ENCODE data around the gene PNLIPRP1.

PNLIPRP1 gene

GRCh38 chr10:116602648-116603400, 12.1 kb downstream of the PNLIPRP1 start:
- DNase-seq = no peak

DNA sequence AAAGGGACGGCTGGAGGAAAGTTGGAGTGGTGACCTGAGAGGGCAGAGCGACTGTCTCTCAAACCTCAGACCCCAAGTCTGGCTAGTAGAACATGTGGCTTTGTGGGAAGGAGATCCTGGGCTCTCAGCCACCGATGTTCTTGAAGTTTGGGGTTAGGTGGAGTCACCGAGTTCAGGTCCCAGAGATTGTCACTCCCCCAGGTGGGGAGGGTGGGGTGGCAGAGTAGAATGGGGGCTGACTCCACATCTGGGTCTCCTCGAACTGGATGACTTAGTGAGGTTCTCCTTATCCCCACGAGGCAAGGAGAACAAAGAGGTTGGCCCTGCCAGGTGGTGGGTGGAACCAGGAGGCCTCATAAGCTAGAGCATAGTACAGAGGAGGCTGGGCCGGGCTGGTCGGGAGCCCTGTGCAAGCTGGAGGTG, 15.3 kb downstream of the PNLIPRP1 start:
- DNase-seq = no peak

DNA sequence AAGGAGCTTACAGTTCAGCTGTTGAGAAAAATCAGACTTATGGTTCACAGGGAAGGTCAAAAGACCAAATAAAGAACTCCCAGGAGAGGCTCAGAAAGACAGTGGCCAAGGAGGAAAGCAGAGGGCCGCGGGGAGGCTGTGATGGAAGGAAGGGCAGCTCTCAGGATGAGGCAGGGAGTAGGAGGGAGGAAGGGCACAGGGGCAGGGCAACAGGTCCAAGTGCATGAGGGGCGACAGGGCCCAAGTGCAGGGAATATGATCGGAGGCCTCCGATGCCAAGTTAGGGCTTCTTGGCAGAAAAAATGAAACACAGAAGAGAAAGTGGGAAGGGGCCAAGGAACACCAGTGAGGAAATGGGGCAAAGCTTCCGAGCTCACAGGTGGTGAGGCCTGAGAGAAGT, 16.6 kb downstream of the PNLIPRP1 start:
- no peak for DNase-seq

GRCh38 chr10:116608686-116609594, 18.2 kb downstream of the PNLIPRP1 start:
- peak; percentile 63 for DNase-seq

DNA sequence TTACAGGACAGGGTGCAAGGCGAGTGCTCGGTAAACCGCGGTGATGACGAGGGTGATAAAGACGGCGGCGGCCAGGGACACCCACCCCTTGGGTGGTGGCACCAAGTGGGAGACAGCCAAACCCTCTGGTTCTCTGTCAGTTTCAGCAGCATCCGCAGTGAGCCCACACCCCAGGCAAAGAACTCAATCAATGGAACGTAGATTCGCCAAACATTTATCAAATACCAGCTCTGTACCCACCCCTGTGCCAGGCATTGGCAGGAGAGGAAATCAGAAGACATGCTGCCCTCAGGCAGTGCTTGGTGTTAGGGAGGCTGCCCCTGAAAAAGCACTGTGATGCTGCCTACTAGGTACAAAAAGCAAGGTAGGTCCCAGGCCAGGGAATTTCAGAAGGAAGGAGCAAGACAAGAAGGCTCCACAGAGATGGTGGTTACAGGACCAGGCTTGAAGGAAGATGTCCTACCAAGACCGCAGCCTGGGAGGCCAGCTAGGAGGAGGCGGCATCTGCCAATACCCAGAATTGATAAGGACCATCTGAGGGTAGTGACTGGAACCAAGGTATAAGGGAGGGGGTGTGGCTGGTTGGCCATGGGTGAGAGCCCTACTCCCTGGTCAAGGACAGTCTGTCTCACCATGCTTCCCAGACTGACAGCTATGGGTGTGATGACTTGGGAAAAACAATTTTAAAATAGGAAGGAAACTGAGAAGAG, 19.8 kb downstream of the PNLIPRP1 start:
- no peak for DNase-seq

GRCh38 chr10:116611153-116611545, 20.4 kb downstream of the PNLIPRP1 start:
- no peak for DNase-seq

- DNase-seq = no peak
Measured at GRCh38 chr10:116612107-116612769, 21.5 kb downstream of the PNLIPRP1 start.

GRCh38 chr10:116613471-116613870, 22.7 kb downstream of the PNLIPRP1 start:
- DNase-seq = no peak

DNA sequence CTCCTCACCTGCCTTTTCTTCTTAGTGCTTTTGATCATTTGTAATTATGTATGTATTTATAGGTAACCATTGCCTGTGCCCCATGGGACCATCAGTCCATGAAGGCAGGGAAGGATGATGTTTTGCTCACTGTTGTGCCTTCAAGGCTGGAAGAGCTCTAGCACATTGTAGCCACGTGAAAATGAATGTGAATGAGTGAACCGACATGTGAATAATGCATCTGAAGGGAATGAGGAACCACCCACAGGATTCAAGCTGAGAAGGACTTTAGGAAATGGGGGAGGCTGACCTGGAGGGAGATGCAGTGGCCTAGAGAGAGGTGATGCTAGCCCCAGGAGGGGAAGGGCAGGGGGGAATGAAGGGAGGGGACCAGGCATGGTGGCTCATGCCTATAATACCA, 24.0 kb downstream of the PNLIPRP1 start:
- peak; percentile 12 for DNase-seq

DNA sequence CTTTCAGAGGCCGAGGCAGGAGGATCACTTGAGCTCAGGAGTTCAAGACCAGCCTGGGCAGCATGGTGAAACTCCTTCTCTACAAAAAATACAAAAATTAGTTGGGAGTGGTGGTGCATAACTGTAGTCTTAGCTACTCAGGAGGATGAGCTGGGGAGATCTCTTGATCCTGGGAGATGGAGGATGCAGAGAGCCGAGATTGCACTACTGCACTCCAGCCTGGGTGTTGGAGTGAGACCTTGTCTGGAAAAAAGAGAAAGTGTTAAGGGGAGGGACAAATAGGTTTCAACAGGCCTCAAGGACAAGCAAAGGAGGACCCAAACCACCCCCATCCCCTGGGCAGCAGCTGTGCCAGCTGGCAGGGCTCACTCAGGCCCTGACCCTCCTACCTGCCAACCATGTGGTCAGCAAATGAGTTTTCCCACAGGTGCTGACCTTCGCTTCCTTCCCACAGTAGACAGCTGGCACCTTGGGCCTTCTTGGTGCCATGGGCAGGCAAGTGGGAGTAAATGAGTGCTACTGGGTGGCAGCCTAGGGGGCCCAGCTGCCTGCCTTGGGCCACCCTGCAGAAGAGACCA, 24.5 kb downstream of the PNLIPRP1 start:
- no peak for DNase-seq

DNA sequence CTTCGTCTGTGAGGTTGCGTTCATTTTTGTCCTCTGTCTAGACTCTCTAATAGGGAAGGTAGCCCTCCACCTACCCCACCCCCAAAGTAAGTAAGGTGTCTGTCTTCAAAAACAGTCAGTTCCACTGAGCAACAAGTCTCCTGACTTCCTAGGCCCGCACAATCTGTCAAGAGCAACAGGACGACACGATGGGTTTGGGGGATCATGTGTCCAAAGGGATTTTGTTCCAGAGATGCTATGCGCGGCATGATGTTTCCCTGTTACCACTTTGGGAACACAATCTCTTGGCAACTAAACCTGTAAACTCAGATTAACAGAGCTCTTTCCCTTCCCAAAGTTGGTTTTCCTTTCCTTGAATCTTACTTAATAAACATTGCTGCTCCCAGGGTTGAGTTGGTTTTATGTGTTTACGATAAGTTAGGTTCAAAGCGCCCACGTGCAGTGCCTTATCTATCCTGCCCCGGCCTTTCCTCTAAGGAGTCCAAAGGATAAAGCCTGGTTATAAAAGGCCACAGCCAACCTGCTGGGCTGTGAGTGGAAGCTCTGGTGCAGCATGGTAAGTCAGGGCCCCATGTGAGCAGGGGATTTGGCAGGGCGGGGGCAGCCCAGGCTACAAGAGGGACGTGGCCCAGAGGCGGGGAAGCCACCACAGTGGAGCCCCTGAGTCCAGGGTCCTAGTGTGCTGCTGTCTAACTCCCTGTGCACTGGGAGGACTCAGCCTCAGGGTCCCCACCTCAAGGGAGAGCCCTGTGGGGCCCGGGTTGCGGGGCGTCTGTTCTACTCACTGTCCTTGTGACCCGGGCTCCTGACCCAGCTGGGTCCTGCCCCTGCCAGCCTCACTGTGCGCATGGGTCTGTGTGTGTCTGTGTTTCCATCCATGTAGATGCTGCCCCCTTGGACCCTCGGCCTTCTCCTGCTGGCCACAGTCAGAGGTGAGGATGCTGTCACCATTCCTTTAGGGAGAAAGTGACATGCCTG, 30.0 kb downstream of the PNLIPRP1 start, which contains the start of gene PNLIPRP2:
PNLIPRP2 (plus strand) TSS at position 531 of the 978 bp plus-strand sequence.
- peak; percentile 40 for DNase-seq

GRCh38 chr10:116621476-116621875, 30.7 kb downstream of the PNLIPRP1 start:
- peak; percentile 40 for DNase-seq

- peak; percentile 41 for DNase-seq
Measured at GRCh38 chr10:116621934-116622655, 31.3 kb downstream of the PNLIPRP1 start.

DNA sequence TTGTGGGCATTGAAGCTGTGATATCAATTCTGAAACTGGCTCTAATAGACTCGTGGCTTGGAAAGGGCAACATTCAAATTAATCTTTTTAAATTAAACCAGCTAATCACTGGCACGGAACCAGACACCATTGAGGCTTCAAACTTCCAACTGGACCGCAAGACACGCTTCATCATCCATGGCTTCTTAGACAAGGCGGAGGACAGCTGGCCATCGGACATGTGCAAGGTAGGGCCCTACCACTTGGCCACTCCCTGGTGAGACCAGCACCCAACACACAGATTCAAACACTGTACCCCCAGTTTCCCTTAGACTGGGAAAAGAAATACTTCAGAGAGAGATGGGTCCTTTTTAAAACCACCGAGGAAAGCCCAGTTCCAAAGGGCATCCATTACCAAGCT, 35.1 kb downstream of the PNLIPRP1 start:
- DNase-seq = no peak

GRCh38 chr10:116626815-116627214, 36.1 kb downstream of the PNLIPRP1 start:
- no peak for DNase-seq

GRCh38 chr10:116627386-116627933, 36.7 kb downstream of the PNLIPRP1 start:
- DNase-seq = peak; percentile 83

DNA sequence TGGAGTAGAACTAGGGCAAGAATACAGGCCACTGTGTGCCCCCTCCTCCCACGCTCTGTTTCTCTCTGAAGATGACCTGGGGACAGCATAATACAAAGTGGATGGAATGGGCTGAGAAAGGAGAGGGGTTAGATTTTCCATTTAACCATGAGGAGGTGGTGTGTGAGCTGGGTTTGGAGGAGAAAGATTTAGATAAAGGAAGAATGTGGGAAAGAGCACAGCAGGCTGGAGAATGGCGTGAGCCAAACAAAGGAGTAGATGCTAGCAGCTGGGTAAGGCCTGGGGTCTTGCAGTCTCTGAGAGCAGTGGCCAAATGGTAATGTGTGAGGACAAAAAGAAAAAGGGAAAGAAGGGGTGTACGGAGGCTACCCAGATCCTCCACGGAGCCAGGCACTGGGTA, 38.6 kb downstream of the PNLIPRP1 start:
- DNase-seq = no peak

DNA sequence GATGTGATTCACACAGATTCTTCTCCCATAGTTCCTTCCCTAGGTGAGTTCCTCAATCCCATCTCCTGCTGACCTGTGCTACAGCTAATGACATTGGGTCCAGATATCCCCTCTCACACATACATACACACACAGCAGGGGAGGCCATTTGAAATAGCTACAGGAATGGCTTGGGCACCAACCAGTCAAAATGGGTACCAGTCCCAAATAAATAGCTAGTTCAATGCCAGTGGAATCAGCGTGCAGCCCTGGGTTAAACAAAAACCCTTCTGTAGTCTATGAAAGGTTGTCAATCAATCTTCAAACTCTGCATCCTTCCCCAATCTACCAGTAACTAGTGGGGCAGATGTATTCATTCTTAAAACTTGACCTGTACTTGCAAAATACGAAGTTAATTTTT, 39.3 kb downstream of the PNLIPRP1 start:
- DNase-seq = no peak

DNA sequence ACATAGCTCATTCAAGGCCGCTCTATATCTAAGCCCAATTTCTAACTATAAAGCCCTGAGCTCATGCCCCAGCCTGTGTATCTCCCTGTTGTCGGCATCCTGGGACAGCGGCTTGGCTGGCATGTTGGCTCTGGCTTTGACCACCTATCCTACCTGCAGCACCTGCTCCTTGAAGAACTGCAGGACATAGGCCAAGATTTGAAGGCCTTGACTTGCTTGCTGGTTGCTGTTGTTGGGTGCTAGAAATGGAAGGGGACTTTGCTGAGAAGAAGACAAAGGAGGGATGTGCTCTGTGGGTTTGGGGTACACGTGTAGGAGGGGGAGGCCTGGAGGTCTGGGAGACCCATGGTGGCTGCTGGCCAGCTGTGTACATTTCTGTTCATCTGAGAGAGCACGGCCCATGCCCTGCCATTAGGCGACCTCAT, 41.1 kb downstream of the PNLIPRP1 start:
- no peak for DNase-seq
